ENCODE results near the gene CTTN. TPM values are rescaled to one million over a fixed set of nuclear protein-coding genes. Genes with fewer than 3 reads are reported as not detected.
A peak's percentile ranks its signal among the peaks of the same experiment; 100 is the strongest.

The CTTN gene
- total and polyA plus RNA-seq, 2 of the 13 experiments (the other 11 are each of a cell fraction or from before 2014, with no cell fraction given), result 84.4 to 114 TPM

DNA sequence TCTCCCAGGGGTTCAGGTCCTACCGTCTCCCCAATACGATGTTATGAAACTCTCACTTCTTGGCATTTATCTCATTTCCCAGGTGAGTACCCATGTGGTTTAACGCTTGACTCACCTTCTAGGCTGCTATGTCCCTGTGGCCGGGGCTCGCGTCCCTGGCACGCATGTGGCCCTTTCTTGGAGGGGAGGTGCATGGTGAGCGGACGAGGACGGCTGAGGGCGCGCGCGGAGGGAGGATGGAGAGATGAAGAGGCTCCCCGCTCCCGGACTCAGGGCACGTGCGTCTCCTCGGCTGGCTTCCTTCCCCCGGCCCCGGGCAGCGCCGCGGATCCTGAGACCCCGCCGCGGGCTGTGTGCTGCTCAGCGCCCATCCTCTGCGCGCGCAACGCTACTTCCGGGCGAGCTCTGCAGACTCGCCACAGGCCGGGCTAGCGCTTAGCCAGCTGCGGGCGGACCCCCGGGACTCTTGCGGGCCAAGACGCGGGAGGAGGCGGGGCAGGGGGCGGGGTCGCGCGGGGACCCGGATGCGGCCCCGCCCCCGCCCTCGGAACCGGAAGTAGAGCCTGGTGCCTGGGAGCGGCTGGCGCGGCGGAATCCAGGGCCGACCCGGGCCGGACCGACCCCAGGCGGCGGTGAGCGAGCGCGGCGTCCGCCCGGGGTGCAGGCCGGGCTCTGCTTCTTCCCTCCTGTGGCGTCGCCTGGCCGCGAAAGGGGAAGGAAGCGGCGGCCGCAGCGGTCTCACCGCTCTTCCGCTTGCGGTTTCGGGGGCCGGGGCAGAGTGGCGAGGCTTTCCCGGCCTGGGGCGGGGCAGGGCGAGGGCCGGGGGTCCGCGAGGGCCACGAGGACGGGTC, at the start of gene CTTN (continued):
- TF ChIP-seq, protein P1, sequence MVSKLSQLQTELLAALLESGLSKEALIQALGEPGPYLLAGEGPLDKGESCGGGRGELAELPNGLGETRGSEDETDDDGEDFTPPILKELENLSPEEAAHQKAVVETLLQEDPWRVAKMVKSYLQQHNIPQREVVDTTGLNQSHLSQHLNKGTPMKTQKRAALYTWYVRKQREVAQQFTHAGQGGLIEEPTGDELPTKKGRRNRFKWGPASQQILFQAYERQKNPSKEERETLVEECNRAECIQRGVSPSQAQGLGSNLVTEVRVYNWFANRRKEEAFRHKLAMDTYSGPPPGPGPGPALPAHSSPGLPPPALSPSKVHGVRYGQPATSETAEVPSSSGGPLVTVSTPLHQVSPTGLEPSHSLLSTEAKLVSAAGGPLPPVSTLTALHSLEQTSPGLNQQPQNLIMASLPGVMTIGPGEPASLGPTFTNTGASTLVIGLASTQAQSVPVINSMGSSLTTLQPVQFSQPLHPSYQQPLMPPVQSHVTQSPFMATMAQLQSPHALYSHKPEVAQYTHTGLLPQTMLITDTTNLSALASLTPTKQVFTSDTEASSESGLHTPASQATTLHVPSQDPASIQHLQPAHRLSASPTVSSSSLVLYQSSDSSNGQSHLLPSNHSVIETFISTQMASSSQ (IDR thresholded peaks at IDR 0.05; ENCODE audit: low read depth), result no peak; the same call in 1 of the 2 replicates
- TF ChIP-seq, protein P1 (CRISPR knock-in tag; IDR thresholded peaks at IDR 0.05; ENCODE audit: borderline replicate concordance), result peak; percentile 44; the same call in 1 of the 2 replicates
- TF ChIP-seq THYN1 (CRISPR knock-in tag; IDR thresholded peaks at IDR 0.05; ENCODE audit: borderline replicate concordance, low read depth) (no peak), ZNF317 (CRISPR knock-in tag; IDR thresholded peaks at IDR 0.05) (peak; percentile 93), ZNF33A (CRISPR knock-in tag; IDR thresholded peaks at IDR 0.05; ENCODE audit: borderline replicate concordance) (no peak), SYNCRIP (IDR thresholded peaks at IDR 0.05; ENCODE audit: insufficient read depth, low read depth, low read length) (no peak), DR1 (CRISPR knock-in tag; IDR thresholded peaks at IDR 0.05) (peak; percentile 36; the same call in 1 of the 2 replicates), ZNF768 (CRISPR knock-in tag; IDR thresholded peaks at IDR 0.05) (peak; percentile 64; the same call in 1 of the 2 replicates), ZFP41 (CRISPR knock-in tag; IDR thresholded peaks at IDR 0.05; ENCODE audit: borderline replicate concordance) (no peak), PRPF4 (IDR thresholded peaks at IDR 0.05; ENCODE audit: low read depth, low read length, poor library complexity, severe bottlenecking) (no peak), ZSCAN21 (CRISPR knock-in tag; IDR thresholded peaks at IDR 0.05; ENCODE audit: borderline replicate concordance) (peak; percentile 70; the same call in 1 of the 2 replicates), AHR (CRISPR knock-in tag; IDR thresholded peaks at IDR 0.05) (peak; percentile 29), HOXA3 (CRISPR knock-in tag; IDR thresholded peaks at IDR 0.05) (no peak; the same call in 1 of the 2 replicates), FLYWCH1 (CRISPR knock-in tag; IDR thresholded peaks at IDR 0.05) (no peak), ZFP37 (CRISPR knock-in tag; IDR thresholded peaks at IDR 0.05; ENCODE audit: borderline replicate concordance) (no peak)
- TF ChIP-seq, protein P2, sequence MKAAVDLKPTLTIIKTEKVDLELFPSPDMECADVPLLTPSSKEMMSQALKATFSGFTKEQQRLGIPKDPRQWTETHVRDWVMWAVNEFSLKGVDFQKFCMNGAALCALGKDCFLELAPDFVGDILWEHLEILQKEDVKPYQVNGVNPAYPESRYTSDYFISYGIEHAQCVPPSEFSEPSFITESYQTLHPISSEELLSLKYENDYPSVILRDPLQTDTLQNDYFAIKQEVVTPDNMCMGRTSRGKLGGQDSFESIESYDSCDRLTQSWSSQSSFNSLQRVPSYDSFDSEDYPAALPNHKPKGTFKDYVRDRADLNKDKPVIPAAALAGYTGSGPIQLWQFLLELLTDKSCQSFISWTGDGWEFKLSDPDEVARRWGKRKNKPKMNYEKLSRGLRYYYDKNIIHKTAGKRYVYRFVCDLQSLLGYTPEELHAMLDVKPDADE (CRISPR knock-in tag; IDR thresholded peaks at IDR 0.05), result 0 out of 2 replicates have a peak, but pooled peaks have one; percentile 41
- TF ChIP-seq, protein P3, sequence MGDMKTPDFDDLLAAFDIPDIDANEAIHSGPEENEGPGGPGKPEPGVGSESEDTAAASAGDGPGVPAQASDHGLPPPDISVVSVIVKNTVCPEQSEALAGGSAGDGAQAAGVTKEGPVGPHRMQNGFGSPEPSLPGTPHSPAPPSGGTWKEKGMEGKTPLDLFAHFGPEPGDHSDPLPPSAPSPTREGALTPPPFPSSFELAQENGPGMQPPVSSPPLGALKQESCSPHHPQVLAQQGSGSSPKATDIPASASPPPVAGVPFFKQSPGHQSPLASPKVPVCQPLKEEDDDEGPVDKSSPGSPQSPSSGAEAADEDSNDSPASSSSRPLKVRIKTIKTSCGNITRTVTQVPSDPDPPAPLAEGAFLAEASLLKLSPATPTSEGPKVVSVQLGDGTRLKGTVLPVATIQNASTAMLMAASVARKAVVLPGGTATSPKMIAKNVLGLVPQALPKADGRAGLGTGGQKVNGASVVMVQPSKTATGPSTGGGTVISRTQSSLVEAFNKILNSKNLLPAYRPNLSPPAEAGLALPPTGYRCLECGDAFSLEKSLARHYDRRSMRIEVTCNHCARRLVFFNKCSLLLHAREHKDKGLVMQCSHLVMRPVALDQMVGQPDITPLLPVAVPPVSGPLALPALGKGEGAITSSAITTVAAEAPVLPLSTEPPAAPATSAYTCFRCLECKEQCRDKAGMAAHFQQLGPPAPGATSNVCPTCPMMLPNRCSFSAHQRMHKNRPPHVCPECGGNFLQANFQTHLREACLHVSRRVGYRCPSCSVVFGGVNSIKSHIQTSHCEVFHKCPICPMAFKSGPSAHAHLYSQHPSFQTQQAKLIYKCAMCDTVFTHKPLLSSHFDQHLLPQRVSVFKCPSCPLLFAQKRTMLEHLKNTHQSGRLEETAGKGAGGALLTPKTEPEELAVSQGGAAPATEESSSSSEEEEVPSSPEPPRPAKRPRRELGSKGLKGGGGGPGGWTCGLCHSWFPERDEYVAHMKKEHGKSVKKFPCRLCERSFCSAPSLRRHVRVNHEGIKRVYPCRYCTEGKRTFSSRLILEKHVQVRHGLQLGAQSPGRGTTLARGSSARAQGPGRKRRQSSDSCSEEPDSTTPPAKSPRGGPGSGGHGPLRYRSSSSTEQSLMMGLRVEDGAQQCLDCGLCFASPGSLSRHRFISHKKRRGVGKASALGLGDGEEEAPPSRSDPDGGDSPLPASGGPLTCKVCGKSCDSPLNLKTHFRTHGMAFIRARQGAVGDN (CRISPR knock-in tag; IDR thresholded peaks at IDR 0.05), result peak; percentile 96
- TF ChIP-seq, protein P4, sequence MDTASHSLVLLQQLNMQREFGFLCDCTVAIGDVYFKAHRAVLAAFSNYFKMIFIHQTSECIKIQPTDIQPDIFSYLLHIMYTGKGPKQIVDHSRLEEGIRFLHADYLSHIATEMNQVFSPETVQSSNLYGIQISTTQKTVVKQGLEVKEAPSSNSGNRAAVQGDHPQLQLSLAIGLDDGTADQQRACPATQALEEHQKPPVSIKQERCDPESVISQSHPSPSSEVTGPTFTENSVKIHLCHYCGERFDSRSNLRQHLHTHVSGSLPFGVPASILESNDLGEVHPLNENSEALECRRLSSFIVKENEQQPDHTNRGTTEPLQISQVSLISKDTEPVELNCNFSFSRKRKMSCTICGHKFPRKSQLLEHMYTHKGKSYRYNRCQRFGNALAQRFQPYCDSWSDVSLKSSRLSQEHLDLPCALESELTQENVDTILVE (CRISPR knock-in tag; IDR thresholded peaks at IDR 0.05), result peak; percentile 65; the same call in 1 of the 2 replicates

Measured in HepG2 (cell line).